ENCODE results near the gene OR4C6.

Gene OR4C6

DNA sequence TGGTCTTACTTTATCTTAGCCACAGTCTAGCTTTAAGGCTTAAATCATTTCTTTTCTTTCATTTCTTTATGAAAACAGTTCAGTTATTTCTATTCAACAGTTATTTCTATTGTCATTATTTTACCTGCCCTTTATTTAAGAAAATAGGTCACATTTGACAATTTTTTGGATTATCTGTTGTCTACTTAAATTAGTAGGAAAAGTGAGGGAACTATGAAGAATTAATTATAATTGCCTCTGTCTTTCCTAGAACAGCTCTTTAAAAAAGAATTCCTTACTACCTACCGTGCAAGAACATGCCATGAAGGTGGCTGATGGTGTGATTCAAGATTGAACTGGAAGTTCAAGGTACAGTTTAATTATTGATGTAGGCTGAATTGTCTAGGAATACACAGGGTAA is at the start of gene OR4C6:
Gene OR4C6 (plus strand): TSS at position 301 of the 400 bp plus-strand sequence. CDS start 2,966 bp downstream, outside the sequence.
- no peak for DNase-seq (ENCODE audit: low read depth in 3 of 3)

DNA sequence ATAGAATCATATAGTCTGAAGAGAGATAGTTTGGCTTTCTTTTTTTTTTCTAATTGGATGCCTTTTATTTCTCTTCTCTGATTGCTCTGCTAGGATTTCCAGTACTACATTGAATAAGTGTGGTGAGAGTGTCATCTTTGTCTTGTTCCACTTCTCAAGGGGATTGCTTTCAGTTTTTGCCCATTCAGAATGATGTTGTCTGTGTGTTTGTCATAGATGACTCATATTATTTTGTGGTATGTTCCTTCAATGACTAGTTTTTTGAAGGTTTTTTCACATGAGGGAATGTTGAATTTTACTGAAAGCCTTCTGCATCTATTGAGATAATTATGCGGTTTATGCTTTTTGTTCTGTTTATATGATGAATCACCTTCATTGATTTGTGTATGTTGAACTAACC is 37.5 kb upstream of the OR4C6 start:
- DNase-seq (ENCODE audit: low read depth in 3 of 3) = no peak

DNA sequence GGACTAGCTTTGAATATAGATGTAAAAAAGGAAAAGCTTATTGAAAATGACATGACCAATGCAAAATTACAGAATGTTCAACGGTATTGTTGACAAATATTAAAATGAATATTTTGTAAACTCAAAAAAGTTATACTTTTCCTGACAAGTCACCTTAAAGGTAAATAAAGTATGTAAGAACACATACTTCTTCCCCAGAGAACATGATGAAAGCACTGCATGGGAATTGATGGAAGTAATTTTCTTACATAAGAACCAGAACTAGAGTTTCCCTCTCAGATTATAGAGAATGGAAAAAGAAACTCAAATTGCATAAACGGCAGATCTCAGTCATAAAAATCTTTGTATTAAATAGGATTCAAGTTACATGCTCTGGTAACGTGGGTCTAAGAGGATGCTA is 27.2 kb upstream of the OR4C6 start, which contains the start of gene OR4P4:
Gene OR4P4 (plus strand): TSS at position 301 of the 400 bp plus-strand sequence.
- DNase-seq (ENCODE audit: low read depth in 3 of 3) = no peak

DNA sequence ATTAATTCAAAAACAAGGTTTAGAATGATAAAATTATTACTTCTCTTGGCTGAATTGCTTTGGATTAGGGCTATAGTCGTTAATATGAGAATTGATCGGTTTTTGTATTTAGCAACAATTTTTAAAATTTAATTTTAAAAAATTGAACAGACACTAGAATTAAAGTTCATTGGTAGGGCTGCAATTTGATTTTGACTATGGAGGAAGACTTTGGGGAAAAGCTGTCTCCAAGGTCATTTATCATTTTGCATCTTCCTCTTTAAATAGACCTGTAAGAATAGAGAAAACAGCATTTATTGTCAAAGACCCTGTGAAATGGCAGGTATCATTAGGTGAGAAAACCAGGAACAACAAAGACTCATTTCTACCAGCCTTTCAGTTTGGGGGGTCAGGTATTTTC is 14.0 kb upstream of the OR4C6 start, which contains the start of gene OR4S2:
Gene OR4S2 (plus strand): TSS at position 301 of the 400 bp plus-strand sequence. CDS start 2,577 bp downstream, outside the sequence.
- DNase-seq (ENCODE audit: low read depth in 3 of 3) = no peak

DNA sequence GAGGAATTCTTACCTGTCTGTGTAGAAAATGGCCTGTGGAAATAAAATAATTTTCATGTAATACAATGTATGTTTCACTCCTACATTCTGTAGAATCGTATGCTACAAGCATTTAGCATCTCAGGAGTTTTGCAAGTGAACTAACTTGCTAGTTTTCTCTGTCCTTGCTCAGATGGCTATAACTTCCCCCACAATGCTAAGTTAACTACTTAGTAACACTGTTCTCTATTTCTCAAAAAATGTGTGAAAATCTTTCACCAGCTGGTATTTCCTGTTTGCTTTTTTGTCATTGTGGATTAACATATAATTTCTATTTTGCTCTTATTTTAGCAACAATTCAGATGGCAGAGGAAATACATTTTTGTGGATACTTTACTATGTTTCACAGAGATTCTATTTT is 9.4 kb upstream of the OR4C6 start:
- no peak for DNase-seq (ENCODE audit: low read depth in 3 of 3)

DNA sequence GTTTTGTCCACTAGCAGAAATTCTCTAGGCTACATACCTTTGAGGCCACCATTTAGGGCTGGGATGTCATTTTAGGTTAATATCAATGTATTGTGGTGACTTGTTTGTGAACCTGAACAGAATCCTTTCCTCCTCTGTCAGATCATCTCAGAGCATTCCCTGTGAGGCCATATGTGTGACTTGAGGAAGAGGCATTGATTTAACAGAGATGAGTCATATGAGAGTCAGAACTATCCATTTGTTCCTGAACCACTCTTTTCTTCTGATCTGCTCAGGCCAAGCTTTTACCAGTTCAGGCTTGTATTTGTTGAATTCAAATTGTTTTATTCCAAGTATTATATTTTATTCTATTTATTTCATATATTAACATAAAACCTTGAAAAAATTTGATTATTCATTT is 6.9 kb upstream of the OR4C6 start:
- DNase-seq (ENCODE audit: low read depth in 3 of 3) = no peak

DNA sequence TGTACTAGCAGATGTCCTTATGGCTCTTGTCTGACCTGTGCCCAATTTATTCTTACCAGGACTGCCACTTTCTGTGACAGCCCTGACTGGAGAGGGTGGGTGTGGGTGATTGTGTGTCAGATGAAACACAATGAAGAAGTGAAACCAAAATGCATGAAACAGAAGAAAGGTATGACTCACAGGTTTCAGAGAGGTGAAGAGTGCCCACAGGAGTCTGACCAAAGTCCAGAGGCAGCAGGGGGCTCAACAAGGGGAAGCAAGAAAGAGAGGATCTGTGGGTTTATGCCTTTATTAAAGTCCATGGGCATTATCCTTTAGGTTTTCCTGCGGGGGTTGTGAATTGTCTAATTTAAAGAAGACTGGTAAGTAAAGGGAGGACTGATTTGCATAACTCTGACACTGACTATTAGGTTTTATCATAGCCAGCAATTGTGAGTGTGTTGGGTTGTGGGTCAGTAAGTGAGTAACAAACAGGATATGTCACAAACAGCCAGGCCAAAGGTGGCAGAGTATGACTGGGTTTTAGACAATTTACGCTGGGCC is 3.9 kb upstream of the OR4C6 start:
- no peak for DNase-seq (ENCODE audit: low read depth in 3 of 3)

DNA sequence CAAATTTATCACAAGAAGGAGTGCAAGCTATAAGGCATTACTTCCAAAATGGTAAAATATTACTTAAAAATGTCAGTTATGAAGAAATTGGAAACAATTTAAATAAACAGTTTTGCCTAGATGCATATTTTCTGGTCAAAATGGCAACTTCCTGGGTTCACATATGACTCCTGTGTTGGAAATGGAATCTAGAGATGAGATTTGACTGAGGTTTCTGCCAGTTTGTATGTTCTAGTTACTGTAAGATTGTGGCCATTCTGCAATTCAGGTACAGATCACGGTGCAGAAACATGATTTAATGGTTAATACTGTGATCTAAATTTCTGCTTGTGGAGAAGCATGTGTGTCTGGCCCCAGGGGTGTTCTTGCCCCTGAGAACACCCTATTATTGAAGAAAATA is 3.4 kb upstream of the OR4C6 start:
- no peak for DNase-seq (ENCODE audit: low read depth in 3 of 3)

DNA sequence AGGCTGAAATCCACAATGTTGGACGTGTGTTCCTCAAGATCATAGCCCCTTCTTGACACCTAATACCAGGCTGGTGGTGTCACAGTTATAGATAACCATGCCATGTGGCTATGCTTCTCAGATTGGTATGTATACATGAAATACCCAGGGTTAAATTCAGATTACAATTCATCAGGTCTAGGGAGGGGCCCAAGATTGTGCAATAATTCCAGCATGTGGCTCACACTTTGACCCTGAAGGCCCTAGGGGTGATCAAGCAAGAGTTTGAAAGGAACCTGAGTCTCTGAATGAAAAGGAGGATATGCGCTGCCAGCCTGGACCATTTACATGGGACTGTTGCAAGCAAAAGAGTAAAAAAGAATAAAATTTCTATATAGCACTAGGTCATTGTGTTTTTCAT is 7.4 kb downstream of the OR4C6 start:
- DNase-seq (ENCODE audit: low read depth in 3 of 3) = no peak

DNA sequence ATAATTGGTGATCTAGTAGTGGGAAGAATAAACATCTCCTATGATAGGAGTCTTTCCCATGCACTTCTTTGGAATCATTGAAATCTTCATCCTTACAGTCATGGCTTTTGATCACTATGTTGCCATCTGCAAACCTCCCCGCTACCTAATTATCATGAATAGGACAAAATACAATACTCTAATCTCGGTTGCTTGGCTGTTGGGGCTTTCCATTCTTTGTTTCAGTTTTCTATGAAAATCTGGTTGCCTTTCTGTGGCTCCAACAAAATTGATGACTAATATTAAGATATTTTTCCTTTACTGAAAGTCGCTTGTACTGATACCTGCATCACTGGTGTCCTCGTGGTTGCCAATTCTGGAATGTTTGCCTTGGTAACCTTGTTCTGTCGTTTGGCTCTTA is 11.9 kb downstream of the OR4C6 start:
- no peak for DNase-seq (ENCODE audit: low read depth in 3 of 3)

DNA sequence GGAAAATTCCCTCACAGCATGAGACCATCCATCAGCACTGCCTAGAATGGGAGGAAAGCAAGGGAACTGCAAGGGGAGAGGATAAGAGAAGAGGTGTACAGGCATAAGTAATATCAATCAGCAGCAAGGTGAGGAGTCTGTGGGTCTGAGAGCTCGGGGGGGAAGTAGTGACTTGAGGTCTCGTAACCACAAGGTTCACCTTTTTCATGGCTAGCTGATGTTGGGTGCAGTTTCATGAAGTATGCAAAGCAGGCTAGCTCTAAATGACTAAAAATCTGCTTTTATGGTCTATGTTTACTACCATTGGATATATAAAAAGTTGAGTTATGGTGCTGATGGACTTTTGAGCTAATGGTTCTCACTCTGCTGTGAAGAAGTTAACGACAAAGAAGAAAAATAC is 35.8 kb downstream of the OR4C6 start:
- DNase-seq (ENCODE audit: low read depth in 3 of 3) = no peak

DNA sequence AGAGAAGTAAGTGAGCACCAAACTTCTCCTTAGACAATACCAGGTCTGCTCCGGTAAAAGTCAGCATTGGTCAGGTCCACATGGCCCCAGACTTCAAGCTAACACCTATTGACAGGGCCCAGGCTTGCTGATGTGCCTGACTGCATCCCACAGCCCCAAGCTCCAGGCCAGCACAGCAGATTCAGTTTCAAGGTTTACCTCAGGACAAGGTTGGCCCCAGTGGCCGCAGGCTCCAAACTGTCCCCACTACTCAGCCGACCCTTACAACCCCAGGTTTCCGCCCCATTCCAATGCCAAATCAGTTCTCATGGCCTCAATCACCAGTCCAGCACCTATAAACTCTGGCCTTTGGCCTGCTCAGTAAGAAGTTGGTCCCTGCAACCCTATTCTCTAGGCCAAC is 39.4 kb downstream of the OR4C6 start:
- DNase-seq (ENCODE audit: low read depth in 3 of 3) = no peak

DNA sequence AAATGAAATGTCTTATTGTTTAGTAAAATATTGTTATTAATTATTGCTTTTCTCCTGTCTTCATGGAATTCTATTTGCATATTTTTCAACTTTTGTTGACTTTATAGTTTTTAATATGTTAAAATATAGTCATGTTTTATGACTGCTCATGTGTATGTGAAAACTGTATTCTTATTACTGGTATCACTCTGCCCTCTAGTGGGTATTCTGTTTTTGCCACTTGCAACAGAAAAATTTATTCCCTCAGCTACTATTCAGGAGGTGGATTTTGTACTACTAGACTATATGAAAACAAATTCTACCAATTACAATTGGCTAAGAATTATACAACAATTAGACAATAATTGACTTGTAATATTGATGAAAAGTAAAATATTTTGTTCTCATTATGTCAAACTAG is 45.0 kb downstream of the OR4C6 start:
- no peak for DNase-seq (ENCODE audit: low read depth in 3 of 3)

DNA sequence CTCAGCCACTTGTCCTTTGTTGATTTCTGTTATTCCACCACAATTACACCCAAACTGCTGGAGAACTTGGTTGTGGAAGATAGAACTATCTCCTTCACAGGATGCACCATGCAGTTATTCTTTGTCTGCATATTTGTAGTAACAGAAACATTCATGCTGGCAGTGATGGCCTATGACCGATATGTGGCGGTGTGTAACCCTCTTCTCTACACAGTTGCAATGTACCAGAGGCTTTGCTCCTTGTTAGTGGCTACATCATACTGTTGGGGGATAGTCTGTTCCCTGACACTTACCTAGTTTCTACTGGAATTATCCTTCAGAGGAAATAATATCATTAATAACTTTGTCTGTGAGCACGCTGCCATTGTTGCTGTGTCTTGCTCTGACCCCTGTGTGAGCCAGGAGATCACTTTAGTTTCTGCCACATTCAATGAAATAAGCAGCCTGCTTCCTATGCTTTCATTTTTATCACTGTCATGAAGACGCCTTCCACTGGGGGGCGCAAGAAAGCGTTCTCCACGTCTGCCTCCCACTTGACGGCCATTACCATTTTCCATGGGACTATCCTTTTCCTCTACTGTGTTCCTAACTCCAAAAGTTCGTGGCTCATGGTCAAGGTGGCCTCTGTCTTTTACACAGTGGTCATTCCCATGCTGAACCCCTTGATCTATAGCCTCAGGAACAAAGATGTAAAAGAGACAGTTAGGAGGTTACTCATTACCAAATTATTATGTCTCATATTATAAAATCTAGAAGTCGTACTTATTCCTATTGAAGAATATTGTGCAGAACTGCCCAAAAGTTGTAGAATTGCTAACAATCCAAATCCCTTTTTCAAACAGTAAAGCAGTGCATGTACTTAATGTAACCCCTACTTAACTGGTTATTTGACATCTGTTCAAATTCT is 53.2 kb downstream of the OR4C6 start:
- DNase-seq (ENCODE audit: low read depth in 3 of 3) = no peak

All from stimulated activated CD4-positive, alpha-beta T cell treated with anti-CD3 and anti-CD28 coated beads, TNF-alpha, amount 100 ng/mL, for 4 hours (primary cell).